HG02938 (cell line): ENCODE measurements around the gene ARHGAP45.
"Not testable (repeated sequence)": the region's sequence is repeated elsewhere in the genome, so short reads cannot be mapped to it uniquely, and the experiment has no call there.

Experiments
- ATAC-seq: cut with Tn5 transposase; IDR thresholded peaks from one replicate; pipeline ENCODE4 v1.9.1; 2021; ENCODE audit warnings: mild to moderate bottlenecking, moderate library complexity; ENCODE audit not compliant: unreplicated experiment

The ARHGAP45 gene, protein sequence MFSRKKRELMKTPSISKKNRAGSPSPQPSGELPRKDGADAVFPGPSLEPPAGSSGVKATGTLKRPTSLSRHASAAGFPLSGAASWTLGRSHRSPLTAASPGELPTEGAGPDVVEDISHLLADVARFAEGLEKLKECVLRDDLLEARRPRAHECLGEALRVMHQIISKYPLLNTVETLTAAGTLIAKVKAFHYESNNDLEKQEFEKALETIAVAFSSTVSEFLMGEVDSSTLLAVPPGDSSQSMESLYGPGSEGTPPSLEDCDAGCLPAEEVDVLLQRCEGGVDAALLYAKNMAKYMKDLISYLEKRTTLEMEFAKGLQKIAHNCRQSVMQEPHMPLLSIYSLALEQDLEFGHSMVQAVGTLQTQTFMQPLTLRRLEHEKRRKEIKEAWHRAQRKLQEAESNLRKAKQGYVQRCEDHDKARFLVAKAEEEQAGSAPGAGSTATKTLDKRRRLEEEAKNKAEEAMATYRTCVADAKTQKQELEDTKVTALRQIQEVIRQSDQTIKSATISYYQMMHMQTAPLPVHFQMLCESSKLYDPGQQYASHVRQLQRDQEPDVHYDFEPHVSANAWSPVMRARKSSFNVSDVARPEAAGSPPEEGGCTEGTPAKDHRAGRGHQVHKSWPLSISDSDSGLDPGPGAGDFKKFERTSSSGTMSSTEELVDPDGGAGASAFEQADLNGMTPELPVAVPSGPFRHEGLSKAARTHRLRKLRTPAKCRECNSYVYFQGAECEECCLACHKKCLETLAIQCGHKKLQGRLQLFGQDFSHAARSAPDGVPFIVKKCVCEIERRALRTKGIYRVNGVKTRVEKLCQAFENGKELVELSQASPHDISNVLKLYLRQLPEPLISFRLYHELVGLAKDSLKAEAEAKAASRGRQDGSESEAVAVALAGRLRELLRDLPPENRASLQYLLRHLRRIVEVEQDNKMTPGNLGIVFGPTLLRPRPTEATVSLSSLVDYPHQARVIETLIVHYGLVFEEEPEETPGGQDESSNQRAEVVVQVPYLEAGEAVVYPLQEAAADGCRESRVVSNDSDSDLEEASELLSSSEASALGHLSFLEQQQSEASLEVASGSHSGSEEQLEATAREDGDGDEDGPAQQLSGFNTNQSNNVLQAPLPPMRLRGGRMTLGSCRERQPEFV

DNA sequence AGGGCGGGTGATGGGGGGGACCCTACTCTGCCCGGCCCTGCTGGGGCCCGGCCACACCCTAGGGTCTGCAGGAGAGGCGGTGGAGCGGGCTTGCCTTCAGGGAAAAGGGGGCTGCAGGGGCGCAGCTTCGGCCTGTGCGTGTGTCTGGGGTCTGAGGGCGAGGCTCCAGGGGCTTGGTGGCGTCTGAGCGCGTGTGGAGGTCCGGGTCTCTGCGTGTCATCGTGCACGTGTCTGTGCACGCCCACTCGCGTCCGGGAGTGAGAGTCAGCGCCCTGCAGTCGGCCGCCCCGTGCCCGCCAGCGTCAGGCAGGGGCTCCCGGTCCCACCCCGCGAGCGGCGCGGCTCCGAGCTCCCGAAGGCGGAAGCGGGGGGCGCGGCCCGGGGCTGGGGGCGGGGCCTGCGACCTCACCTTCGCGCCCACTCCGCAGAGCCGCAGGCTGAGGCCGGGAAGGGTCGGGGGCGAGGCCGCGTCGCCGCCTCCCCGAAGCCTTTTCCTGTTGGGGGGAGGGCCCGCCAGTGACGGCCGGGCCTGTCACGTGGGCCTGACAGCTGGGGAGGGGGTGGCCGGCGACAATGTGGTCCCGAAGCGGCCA, at the start of gene ARHGAP45:
Gene ARHGAP45 (plus strand): TSS at position 420 of the 593 bp plus-strand sequence. CDS start 239 bp downstream, outside the sequence.
- ATAC-seq = no peak

DNA sequence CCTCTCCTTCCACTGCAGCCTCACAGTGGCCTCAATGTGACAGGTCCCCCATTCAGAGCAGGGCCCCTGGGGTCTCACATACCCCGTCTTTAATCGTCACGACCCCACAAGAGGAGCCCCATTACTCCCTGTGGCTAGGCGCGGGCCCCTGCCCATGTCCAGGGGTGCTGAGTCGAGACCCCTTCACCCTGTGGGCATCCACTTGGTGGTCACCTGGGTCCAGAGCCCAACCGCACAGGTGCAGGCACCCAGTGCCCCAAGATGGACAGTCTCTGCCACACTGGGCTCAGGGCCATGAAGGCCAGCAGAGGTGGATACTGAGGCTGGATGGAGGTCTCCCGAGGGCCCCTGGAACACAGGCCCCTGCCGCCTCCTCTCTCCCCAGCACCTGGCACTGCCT, 49.1 kb upstream of the ARHGAP45 start:
- no peak for ATAC-seq

DNA sequence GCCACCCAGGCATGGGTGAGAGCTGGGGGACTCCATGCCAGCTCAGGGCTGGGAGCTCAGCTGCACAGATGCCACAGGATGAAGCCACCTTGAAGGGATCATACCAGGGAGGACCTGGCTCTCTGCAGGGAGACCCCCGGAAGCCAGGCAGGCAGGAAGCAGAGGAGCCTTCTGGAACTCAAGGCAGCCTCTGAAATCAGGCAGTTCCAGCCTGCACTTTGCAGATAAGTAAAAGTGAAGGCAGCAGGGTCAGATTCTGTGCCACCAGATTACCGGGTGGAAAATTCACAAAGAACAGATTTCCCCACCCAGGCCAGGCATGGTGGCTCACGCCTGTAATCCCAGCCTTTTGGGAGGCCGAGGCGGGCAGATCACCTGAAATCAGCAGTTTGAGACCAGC, 48.6 kb upstream of the ARHGAP45 start:
- ATAC-seq = no peak

DNA sequence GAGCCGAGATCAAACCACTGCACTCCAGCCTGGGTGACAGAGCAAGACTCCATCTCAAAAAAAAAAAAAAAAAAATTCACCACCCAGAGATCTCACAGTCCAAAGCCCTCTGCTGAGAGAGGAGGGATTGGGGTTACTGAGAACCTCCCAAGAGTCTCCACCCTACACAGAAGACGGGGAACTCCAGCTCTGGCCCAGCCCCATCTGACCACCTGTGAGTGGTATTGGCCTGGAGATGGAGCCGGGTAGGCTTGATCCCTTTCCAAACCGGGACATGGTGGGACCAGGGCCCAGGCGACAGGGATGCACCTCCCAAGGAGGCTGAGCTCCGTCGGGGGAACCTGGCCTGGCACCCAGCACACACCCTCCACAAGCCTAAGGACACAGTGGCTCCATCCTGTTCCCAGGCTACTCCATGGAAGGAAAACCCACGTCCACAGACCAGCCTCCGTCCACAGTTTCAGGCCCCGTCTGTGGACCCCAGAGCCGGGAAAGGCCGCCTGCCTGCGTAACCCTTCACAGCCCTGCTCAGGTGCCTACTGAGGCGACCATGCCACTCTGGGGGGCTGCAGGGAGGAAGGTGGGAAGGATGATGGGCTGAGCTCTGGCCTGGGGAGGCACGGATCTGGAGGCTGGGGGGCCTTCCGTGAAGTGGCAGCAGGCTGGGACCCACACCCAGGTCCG, 47.9 kb upstream of the ARHGAP45 start:
- no peak for ATAC-seq

DNA sequence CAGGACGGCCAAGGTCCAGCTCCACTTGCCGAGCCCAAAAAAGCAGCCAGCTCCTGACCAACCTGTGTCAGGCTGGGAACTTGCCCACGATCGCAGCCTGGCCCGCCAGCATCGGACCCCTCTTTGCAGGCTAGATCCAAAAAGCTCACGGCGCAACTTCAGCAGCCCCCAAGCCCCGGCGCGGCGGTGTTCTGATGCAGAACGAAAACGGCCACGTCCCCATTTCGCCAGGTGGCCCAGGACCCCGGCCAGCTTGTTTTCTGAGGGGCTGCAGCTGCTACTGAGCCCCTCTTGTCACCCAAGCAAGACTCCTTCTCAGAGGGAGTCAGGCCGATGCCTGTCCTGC, 47.4 kb upstream of the ARHGAP45 start:
- no peak for ATAC-seq

DNA sequence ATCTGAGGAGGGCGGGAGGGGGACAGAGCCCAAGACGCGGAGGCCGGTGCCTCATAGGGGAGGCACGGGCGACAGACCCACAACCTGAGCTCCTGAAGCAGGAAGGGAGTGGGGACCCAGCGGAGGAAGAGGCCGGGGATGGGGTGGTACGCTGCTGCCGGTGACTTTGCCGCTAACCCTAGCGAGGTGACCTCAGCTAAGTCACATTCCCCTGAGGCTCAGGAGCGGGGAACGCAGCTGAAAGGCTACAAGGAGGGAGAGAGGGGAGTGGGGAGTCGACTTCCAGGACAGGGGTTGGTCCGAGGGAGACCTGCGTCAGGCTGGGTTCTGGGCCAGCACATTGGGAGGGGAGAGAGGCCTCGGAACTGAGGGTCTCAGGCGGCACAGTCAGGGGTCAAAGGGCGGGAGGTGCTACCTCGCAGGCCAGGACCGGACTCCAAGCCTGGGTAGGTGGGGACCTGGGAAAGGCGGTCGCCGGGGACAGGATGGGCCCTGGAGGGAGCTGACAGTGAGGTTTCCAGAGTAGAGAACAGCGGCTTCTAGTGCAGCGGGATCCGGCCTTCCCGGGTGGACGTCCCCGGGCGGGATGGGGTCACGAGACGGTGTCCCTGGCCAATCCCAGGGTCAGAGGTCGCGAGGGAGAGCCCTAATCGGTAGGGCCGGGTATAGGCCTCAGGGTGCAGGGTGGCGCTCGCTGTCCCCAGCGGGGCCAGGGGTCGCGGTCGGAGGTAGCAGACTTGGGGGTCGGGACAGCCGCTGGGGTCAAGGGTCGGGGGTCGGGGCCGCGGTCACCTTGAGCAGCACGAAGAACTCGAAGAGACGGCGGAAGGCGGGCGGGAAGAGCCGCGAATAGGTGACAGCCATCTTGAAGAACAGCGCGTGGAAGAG, 46.7 kb upstream of the ARHGAP45 start:
- ATAC-seq = no peak

DNA sequence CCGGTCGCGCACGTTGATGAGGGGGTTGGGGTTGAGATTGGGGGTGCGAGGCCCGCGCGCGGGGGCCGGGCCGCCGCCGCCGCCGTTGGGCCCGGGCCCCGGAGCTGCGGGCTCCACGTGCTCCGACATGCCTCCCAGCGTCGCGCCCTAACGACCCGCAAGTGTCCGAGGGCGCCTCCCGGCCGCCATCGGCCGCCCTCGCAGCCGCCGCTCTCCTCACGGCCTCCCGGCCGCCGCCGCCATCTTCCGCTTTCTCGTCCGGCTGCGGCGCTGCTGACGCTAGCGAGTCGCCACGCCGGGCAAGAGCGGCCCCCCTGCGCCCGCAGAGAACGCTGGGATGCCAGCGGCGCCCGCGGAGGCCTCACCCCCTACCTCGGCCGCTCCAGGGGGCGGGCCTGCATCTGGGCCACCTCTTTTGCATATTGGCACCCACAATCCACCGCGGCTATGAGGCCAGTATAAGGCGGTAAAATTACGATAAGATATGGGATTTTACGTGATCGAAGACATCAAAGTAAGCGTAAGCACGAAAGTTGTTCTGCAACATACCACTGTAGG, 46.0 kb upstream of the ARHGAP45 start, which contains the start of gene TMEM259:
Gene TMEM259 (minus strand): TSS at position 256 of the 558 bp plus-strand sequence. CDS start 127 bp downstream, at position 129.
- peak; percentile 74 for ATAC-seq

DNA sequence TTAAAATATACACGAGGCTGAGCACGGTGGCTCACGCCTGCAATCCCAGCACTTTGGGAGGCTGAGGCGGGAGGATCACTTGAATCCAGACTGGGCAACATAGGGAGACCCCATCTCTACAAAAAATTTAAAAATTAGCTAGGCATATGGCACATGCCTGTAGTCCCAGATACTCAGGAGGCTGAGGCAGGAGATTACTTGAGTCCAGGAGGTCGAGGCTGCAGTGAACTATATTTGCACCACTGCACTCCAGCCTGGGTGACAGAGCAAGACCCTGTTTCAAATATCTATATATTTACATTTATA, 43.1 kb upstream of the ARHGAP45 start:
- ATAC-seq = not testable (repeated sequence)

DNA sequence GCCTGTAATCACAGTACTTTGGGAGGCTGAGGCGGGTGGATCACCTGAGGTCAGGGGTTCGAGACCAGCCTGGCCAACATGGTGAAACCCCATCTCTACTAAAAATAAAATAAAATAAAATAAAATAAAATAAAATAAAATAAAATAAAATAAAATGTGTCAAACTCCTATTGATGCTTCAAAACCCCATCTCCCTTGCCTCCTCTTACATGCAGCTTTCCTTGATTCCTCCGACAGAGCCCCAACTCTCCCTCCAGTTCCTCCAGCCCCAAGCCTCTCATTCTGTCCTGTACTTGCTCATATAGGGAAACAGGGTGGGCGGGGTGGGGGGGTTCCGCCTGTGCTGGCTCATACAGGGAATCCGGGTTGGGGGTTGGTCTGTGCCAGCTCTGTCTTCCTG, 41.9 kb upstream of the ARHGAP45 start:
- not testable (repeated sequence) for ATAC-seq

DNA sequence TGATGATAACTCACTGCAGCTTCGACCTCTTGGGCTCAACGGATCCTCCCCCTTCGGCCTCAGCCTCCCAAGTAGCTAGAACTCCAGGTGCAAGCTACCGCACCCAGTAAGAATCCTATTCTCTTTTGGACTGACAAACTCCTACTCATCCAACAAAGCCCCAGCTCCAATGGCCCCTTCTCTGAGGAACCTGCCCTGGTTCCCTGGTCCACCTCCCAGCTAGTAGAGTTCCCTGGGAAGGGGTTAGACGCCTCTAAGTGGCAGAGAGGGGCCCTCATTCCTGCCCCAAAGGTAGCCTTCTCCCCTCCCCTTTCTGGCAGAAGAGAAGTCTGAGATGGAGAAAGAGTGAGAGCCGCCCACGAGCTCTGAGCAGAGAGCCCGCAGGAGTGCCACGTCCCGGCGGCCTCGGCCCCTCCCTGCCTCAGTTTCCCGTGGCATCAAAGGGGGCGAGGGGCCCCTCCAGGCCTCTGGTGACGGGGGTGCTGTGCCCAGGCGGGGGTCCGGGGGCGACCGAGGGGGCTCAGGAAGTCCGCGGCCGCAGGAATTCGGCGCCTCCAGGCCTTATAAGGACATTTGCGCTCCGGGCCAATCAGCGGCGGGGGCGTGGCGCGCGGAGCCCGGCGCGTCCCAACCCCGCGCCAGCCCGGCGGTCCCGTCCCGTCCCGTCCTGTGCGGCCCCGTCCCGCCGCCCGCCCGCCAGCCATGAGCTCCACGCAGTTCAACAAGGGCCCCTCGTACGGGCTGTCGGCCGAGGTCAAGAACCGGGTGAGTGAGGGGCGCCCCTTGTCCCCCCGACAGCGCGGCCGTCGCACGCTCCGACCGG, 40.8 kb upstream of the ARHGAP45 start, which contains the start of gene CNN2:
Gene CNN2 (plus strand): TSS at position 649 of the 823 bp plus-strand sequence. CDS start 54 bp downstream, at position 703.
- ATAC-seq = no peak

DNA sequence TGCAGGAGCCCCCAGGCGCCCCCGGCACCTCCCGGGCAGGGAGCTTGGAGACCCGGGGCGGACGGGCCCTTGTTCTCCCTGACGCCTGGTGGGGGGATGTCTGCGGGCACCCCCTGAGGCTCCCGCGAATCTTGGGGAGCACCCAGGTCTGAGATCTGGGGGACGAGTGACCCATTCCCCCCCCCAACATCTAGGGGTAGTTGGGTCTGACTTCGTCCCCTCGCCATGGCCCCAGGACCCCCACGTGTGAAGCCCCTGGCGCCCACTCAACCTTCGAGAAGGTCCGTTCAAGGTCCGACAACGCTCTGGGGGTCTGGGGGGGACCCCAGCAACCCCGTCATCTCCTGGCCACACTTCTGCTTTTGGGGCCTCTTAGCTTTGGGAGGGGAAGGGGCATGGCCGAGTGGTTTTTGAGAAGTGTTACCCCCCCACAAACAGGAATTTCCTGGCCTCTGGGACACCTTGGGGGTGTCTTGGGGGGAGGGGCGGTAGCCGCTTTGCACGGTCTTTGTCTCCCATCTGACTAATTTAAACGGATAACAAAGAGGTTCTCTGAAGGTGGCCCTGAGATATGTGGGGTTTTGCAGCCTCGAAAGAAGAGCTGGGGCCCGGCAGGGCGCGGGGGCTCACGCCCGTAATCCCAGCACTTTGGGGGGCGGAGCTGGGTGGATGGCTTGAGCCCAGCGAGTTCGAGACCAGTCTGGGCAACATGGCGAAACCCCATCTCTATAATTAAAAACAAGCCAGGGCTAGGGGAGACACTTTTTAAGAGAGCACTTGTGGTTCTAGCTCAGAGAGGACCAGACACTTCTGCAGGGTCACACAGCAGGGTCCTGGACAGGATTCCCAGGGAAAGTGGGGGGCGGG, 40.0 kb upstream of the ARHGAP45 start:
- no peak for ATAC-seq

DNA sequence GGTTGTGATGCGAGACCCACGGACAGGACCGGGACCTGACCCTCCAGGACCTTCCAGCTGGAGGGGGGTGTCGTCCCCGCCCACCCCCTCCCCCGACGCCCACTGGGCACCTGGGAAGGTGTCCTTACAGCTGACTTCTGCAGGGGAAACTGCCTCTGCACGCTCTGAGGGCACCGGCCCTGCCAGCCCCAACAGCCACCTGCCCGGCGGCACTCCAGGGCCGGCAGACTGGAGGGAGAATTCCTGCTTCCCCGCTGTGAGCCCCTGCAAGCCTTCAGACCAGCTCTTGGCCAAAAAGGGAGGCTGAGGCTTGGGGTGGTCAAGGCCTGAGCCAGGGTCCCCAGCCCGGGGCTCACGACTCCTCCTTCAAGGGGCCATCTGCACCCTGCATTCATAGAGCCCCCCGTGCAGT, 39.3 kb upstream of the ARHGAP45 start:
- no peak for ATAC-seq

DNA sequence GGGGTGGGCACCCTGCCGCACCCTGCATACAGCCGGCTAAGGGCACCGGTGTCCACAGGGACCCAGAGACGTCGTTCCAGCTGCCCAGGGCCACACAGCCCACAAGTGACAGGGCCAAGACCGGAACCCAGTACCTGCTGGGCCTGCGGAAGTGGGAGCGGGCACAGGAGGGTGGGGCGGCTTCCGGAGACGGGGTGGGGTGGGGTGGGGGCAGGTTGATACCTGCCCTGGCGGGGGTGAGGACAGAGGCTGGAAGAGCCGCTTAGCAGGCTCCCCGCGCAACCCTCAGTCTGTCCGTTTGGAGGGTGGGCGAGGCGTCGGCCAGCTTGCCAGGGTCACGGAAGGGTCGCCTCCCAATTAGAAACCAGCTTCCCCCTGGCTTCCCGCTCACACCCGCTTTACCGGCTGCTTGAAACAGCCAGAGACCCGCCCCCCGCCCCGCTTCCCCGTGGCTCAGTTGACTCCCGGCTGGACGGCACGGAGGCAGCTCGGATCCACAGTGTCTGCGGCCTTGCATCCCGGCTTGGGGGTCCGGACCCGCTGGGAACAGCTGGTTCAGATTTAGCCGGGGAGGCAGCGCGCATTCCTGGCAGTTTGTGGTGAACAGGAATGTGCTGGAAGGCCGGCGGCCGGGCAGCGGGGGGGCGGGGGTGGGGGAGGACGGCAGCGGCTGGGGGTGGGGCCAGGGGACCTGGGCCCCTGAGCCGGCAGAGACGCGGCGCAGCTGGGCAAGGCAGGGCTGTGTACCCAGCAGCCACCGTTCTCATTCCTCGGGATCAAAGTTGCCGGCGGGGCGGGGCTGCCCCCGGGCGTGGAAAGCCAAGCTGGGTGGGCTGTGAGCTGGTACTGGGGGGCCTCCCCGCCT, 38.7 kb upstream of the ARHGAP45 start:
- ATAC-seq = no peak

DNA sequence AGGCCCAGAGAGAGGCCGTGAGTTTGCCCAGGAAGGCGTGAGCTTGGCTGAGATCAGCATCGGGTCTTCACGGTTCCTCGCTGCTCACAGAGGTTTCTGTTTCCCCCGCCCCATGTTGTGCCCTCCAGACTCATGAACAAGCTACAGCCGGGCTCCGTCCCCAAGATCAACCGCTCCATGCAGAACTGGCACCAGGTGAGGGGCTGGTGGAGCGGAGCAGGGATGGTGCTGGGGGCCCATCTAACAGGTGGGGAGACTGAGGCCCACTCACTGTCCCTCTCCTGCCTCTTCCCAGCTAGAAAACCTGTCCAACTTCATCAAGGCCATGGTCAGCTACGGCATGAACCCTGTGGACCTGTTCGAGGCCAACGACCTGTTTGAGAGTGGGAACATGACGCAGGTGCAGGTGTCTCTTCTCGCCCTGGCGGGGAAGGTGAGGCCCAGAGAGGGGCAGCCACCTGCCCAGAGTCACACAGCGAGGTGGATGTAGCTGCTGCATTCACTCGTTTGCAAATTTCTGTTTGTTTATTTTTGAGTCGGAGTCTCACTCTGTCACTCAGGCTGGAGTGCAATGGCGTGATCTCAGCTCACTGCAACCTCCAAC, 34.6 kb upstream of the ARHGAP45 start:
- no peak for ATAC-seq

DNA sequence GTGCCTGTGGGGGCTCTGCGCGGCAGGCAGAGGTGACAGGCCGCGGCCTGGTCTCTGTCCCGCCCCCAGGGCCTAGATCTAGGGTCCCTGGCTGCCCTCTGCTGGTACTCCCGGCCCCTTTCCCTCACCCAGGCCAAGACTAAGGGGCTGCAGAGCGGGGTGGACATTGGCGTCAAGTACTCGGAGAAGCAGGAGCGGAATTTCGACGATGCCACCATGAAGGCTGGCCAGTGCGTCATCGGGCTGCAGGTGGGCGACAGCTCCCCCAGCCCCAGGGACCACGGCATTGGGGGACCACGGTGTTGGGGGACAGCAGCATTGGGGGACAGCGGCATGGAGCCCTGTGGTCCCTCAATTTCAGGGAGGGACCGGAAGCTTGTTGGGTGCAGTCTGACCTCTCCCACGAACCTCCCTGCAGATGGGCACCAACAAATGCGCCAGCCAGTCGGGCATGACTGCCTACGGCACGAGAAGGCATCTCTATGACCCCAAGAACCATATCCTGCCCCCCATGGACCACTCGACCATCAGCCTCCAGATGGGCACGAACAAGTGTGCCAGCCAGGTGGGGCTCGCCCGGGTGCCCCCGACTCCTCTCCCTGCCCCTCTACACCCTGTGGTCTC, 30.9 kb upstream of the ARHGAP45 start:
- no peak for ATAC-seq
